Body of pancreas (tissue), 4 donors: ENCODE measurements around the gene PRR5L. TPM values are rescaled to one million over a fixed set of nuclear protein-coding genes. Genes with fewer than 3 reads are reported as not detected.

Source experiments
- ATAC-seq: fragments of 150-250 bp; one replicate; pipeline ENCODE4 v1.9.1; 2016
- DNase-seq, 4 donors: peaks; one replicate each; pipeline ENCODE4 v3.0.0-alpha.2; 2019
- H3K27ac ChIP-seq, 4 donors: fragments of 200-600 bp; sonication (generic); 1 replicate in 3 of 4; 2 replicates in 1 of 4; pipeline versions ENCODE4 v1.5.1 to v1.6.1; 2016 to 2019; ENCODE audit warnings: mild to moderate bottlenecking in 1 of 4, mixed read lengths in 1 of 4, moderate library complexity in 1 of 4
- H3K27me3 ChIP-seq, 2 donors: fragments of 200-600 bp; sonication (generic); one replicate each; pipeline ENCODE4 v1.6.0; 2016; ENCODE audit warnings: mild to moderate bottlenecking in 1 of 2
- H3K36me3 ChIP-seq, 2 donors: fragments of 200-600 bp; sonication (generic); replicated peaks in 1 of 2; 2 replicates each; pipeline ENCODE4 v1.5.1; 2016; ENCODE audit warnings: low read depth in 2 of 2; ENCODE audit not compliant: insufficient read depth in 1 of 2
- H3K4me1 ChIP-seq: fragments of 200-600 bp; sonication (generic); one replicate; pipeline ENCODE4 v1.6.0; 2016
- H3K4me3 ChIP-seq, 2 donors: fragments of 200-600 bp; sonication (generic); 1 replicate in 1 of 2; 2 replicates in 1 of 2; pipeline ENCODE4 v1.5.1; 2016 to 2019
- H3K9me3 ChIP-seq, 3 donors: fragments of 200-600 bp; sonication (generic); 1 replicate in 2 of 3; 2 replicates in 1 of 3; pipeline ENCODE4 v1.5.1; 2016
- POLR2A ChIP-seq, 3 donors: fragments of 450-650 bp; IDR thresholded peaks; one replicate each; pipeline ENCODE4 v1.6.1; 2016; ENCODE audit warnings: antibody characterized with exemption in 3 of 3, mild to moderate bottlenecking in 2 of 3
- WGBS, 2 donors: methylation state at CpG; one replicate each; pipeline ENCODE4 v1.1.5; 2017; 5-methylcytosine and 5-hydroxymethylcytosine counted together
- intact Hi-C: fragments of 100-400 bp; cut with DNase I; formaldehyde crosslinking; loops from one replicate; pipeline ENCODE4 v1.15.1; 2023
- total RNA-seq, 2 donors: library from RNA; depleted of rRNA; stranded (reverse); fragments of >200 nt; gene quantifications; one replicate each; pipeline ENCODE4 v1.1.0, GENCODE V29; 2016
- TF ChIP-seq, protein P1 (sequence below), 7 experiments: fragments of 450-650 bp in 4 of 7; fragments of 200-600 bp in 3 of 7; sonication (generic) in 3 of 7; IDR thresholded peaks; one replicate each; pipeline ENCODE4 v1.5.1; 2016 to 2019; ENCODE audit warnings: antibody characterized with exemption in 7 of 7

Gene PRR5L
- total RNA-seq, 2 donors from 2014 or later, result 2.6 to 3.0 TPM

DNA sequence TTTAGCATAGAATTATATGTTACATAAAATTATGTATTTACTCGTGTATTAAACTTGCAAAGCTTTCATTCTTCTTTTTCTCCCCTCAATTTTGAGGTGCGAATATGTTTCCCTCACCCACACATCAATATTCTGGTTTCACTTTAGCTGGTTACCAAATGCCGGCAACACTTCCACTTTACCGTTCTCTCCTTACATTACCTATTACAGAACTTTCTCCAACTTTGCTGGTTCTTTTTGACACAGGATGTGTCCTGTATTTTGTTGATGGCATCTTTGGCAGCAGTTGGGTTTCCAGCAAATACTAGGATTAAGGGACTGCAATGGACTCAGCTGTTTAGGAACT is 84.9 kb downstream of the PRR5L start:
- TF ChIP-seq, protein P1, sequence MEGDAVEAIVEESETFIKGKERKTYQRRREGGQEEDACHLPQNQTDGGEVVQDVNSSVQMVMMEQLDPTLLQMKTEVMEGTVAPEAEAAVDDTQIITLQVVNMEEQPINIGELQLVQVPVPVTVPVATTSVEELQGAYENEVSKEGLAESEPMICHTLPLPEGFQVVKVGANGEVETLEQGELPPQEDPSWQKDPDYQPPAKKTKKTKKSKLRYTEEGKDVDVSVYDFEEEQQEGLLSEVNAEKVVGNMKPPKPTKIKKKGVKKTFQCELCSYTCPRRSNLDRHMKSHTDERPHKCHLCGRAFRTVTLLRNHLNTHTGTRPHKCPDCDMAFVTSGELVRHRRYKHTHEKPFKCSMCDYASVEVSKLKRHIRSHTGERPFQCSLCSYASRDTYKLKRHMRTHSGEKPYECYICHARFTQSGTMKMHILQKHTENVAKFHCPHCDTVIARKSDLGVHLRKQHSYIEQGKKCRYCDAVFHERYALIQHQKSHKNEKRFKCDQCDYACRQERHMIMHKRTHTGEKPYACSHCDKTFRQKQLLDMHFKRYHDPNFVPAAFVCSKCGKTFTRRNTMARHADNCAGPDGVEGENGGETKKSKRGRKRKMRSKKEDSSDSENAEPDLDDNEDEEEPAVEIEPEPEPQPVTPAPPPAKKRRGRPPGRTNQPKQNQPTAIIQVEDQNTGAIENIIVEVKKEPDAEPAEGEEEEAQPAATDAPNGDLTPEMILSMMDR (IDR thresholded peaks at IDR 0.05), result no peak
- TF ChIP-seq POLR2A (IDR thresholded peaks at IDR 0.05), result no peak
- ATAC-seq, result no peak
- Histone ChIP-seq H3K36me3 (no peaks in the 10 kb centered on the region), H3K27ac (no peak overlapping the region), H3K9me3 (no peaks in the 10 kb centered on the region), H3K4me3 (no peak overlapping the region), H3K27me3 (no peaks in the 10 kb centered on the region), H3K4me1 (peaks cover 16% of the 10 kb centered on the region)
- DNase-seq, result no peak
- intact Hi-C loops, result no loop called here
- 71 to 76% methylated on average over 4 of the region's 4 CpGs for WGBS, 2 donors

DNA sequence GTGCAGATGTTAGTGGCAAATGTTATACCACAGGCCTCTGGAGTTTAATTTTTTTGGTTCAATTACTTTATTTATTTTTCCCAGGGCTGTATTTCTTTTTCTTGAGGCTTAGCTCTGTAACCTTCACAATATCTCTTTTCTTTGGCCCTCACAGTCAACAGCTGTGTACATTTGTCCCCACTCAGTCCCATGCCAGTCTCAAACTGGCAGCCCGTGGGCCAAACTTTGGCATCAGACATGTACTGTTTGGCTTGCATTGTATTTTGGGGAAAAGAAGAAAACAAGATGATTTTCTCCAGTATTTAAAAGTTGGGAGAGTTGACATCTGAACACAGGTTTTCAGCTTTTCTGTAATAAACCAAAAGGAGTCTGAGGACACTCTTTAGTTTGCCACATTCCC is 87.1 kb downstream of the PRR5L start:
- H3K4me1 ChIP-seq, result no peaks in the 10 kb centered on the region
- no peak for DNase-seq
- no peak overlapping the region for H3K4me3 ChIP-seq
- intact Hi-C loops, result no loop called here
- H3K36me3 ChIP-seq, result no peaks in the 10 kb centered on the region
- H3K27ac ChIP-seq, result no peak overlapping the region
- ATAC-seq, result no peak
- no peaks in the 10 kb centered on the region for H3K27me3 ChIP-seq
- WGBS, 2 donors, result 37 to 50% methylated on average over 1 of the region's 1 CpG
- no peaks in the 10 kb centered on the region for H3K9me3 ChIP-seq
- TF ChIP-seq, protein P1 (IDR thresholded peaks at IDR 0.05), result no peak
- TF ChIP-seq POLR2A (IDR thresholded peaks at IDR 0.05), result no peak

DNA sequence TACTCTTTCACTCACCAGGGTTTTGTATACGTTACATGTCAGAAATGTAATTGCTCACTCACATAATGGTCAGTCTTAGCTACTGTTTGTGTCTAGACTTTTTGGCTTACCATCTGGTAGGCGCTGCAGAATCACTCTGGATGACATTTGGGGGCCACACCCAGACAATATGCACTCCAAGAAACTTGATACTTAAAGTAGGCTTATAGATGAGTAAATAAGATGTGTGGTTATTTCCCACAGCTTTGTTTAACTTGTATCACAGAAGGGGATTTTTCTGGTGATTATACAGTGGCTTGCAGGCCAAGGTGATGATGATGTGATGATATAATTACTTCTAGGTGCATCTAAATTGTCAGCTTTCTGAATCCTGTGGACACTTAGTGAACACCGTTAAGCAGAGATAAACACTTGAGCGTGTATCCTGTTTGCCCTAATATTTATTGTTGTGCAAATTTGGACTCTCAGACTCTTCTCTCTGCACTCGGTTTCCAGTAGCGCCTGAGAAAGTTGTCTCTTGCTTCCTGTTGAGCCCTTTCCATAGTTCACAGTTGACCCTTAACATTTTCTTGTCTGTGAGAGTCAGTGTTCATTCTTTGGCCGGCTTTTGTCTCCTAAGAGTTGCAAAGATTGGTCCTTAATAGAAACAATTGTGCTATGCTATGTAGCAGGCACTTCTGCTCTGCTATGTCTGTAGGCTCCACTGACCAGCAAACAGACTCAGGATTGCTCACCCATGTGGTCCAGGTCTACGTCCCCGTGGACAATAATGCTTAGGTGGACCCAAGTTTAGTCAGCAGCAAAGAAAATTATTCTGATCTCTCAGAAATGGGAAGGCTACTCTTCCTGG is 89.3 kb downstream of the PRR5L start:
- DNase-seq, result no peak
- H3K27ac ChIP-seq, result no peak overlapping the region
- H3K9me3 ChIP-seq, result no peaks in the 10 kb centered on the region
- no peak for ATAC-seq
- TF ChIP-seq, protein P1 (IDR thresholded peaks at IDR 0.05), result no peak
- TF ChIP-seq POLR2A (IDR thresholded peaks at IDR 0.05), result no peak
- no peaks in the 10 kb centered on the region for H3K27me3 ChIP-seq
- WGBS, 2 donors, result 79 to 82% methylated on average over 9 of the region's 9 CpGs
- no peaks in the 10 kb centered on the region for H3K4me1 ChIP-seq
- H3K4me3 ChIP-seq, result no peak overlapping the region
- no peaks in the 10 kb centered on the region for H3K36me3 ChIP-seq
- intact Hi-C loops, result no loop called here

DNA sequence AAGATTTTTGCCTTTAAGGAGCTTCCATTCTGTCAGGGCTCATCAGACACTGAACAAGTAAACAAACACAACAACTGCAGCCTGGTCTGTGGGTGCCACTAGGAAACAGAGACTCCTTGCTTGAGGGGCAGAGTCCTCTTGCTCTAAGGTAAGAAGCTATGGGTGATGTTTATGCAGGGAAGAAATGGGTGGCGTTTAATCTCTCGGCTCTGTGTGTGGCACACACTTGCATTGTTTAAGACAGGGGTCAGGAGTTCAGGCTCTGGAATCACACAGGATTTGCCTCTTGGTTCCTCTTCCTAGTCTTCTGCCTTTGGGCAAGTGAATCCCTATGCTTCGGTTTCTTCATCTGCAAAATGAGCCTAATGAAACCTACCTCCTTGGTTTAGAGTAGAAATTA is 90.3 kb downstream of the PRR5L start:
- DNase-seq, result no peak
- Histone ChIP-seq H3K4me3 (no peak overlapping the region), H3K27me3 (no peaks in the 10 kb centered on the region), H3K27ac (no peak overlapping the region), H3K9me3 (no peaks in the 10 kb centered on the region), H3K36me3 (no peaks in the 10 kb centered on the region), H3K4me1 (no peaks in the 10 kb centered on the region)
- 69 to 85% methylated on average over 3 of the region's 3 CpGs for WGBS, 2 donors
- no peak for TF ChIP-seq POLR2A (IDR thresholded peaks at IDR 0.05)
- TF ChIP-seq, protein P1 (IDR thresholded peaks at IDR 0.05), result no peak
- no peak for ATAC-seq
- intact Hi-C loops, result no loop called here

DNA sequence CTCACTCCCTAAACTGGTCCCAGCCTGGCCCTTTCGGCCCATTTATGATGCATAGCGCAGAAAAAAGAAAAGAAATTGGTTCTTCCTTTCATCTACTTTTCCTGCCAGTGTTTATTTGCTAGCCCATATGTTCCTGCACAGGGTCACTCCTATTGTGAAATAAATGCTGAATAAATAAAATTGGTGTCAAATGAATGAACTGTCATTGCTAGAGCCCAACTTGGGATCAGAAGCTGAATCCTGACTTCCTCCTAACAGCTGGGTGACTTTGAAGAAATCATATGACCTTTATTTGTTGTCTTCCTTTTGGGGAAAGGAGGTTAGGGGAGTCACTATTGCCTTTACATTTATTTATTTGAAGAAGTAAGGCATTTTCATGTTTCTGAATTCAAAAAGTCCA is 92.0 kb downstream of the PRR5L start:
- TF ChIP-seq POLR2A (IDR thresholded peaks at IDR 0.05), result no peak
- TF ChIP-seq, protein P1 (IDR thresholded peaks at IDR 0.05), result no peak
- intact Hi-C loops, result no loop called here
- ATAC-seq (no peak), DNase-seq (no peak)
- H3K4me3 ChIP-seq, result no peak overlapping the region
- no peaks in the 10 kb centered on the region for H3K9me3 ChIP-seq
- H3K36me3 ChIP-seq, result no peaks in the 10 kb centered on the region
- no peaks in the 10 kb centered on the region for H3K4me1 ChIP-seq
- H3K27ac ChIP-seq, result no peak overlapping the region
- no peaks in the 10 kb centered on the region for H3K27me3 ChIP-seq
- WGBS, 2 donors, result 89 to 98% methylated on average over 2 of the region's 2 CpGs
